Right lobe of liver (tissue), 6 donors: ENCODE measurements around the gene ATP6V1G3. TPM values are rescaled to one million over a fixed set of nuclear protein-coding genes. Genes with fewer than 3 reads are reported as not detected.

Experiments
- ATAC-seq, 4 donors: fragments of 200-7000 bp; cut with Tn5 transposase; one replicate each; pipeline ENCODE4 v1.9.1; 2020; ENCODE audit warnings: mild to moderate bottlenecking in 4 of 4, moderate library complexity in 4 of 4
- DNase-seq, 3 donors: peaks; one replicate each; pipeline ENCODE4 v3.0.0-alpha.2; 2020
- H3K27ac ChIP-seq, 3 donors: fragments of 200-600 bp; one replicate each; pipeline ENCODE4 v1.8.0; 2022
- H3K27me3 ChIP-seq, 2 donors: fragments of 200-600 bp; one replicate each; pipeline ENCODE4 v1.8.0; 2022
- H3K36me3 ChIP-seq, 4 donors: fragments of 200-600 bp; sonication (generic) in 1 of 4; one replicate each; pipeline versions ENCODE4 v1.5.1 to v1.8.0; 2017 to 2022; ENCODE audit warnings: control low read depth in 1 of 4
- H3K4me1 ChIP-seq, 4 donors: fragments of 200-600 bp; sonication (generic) in 1 of 4; one replicate each; pipeline versions ENCODE4 v1.5.1 to v1.8.0; 2017 to 2022; ENCODE audit warnings: control low read depth in 1 of 4
- H3K4me3 ChIP-seq, 3 donors: fragments of 200-600 bp; one replicate each; pipeline ENCODE4 v1.8.0; 2022
- H3K9me3 ChIP-seq, 4 donors: fragments of 200-600 bp; sonication (generic) in 1 of 4; one replicate each; pipeline versions ENCODE4 v1.5.1 to v1.8.0; 2017 to 2022; ENCODE audit warnings: control low read depth in 1 of 4
- POLR2A ChIP-seq: fragments of 450-650 bp; IDR thresholded peaks from one replicate; pipeline ENCODE4 v1.6.1; 2017; ENCODE audit warnings: antibody characterized with exemption, mild to moderate bottlenecking
- WGBS: methylation state at CpG from one replicate; pipeline ENCODE4 v1.1.6; 2018; ENCODE audit warnings: low coverage, low lambda C conversion rate; ENCODE audit not compliant: insufficient coverage; ENCODE audit errors: missing lambda C conversion rate; 5-methylcytosine and 5-hydroxymethylcytosine counted together
- intact Hi-C, 2 donors: fragments of 100-400 bp; cut with DNase I; formaldehyde crosslinking; loops; one replicate each; pipeline versions ENCODE4 v1.11.2 to v1.14.1; 2022
- total RNA-seq, 6 experiments: library from RNA; depleted of rRNA in 2 of 6; stranded (reverse); fragments of >200 nt in 2 of 6; fragmentation: NEBNext Ultra II Directional in 3 of 6; extraction: Animal tissue kit (Norgen Biotek cat#: 25700) in 3 of 6; gene quantifications; one replicate each; pipeline versions ENCODE4 v1.1.0 to v1.2.4, GENCODE V29; 2016 to 2023
- TF ChIP-seq, protein P1 (sequence below), 4 donors: fragments of 200-600 bp in 3 of 4; fragments of 450-650 bp in 1 of 4; IDR thresholded peaks; one replicate each; pipeline versions ENCODE4 v1.5.1 to v1.8.0; 2016 to 2022; ENCODE audit warnings: antibody characterized with exemption in 4 of 4, mild to moderate bottlenecking in 2 of 4
- donor health status: DM: no; HTN: yes; CAD: no.
- donor health status: DM: no; HTN: no; CAD: no.
- donor health status: DM: no; HTN: no; CAD: no.
- donor health status: DM: no; HTN: yes; CAD: no.
- donor health status: DM: no; HTN: yes; CAD: no.

The ATP6V1G3 gene
- total RNA-seq, 6 experiments from 2014 or later: not detected

DNA sequence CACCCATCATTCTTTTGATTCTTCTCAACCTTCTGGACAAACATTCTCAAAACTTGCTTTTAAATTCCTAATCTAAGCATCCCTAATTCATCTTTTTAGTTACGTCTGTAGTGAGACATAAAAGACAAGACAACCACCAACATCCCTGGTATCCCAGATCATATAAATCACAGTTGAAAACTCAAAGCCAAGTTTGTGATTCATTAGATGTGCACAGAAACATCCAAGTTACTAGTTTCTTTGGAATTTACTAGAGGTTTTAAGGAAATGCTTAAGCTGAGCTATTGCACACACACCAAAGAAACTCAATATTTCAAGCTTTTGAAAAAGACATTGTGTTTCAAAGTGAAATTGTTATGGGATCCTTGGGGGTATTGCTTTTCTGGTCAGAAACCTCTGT is 47.6 kb downstream of the ATP6V1G3 start:
- no peaks in the 10 kb centered on the region for H3K36me3 ChIP-seq
- intact Hi-C loops: no loop called here
- no peaks in the 10 kb centered on the region for H3K27me3 ChIP-seq
- 86% methylated on average over 1 of the region's 1 CpG for WGBS
- ATAC-seq (no peak), DNase-seq (no peak)
- no peaks in the 10 kb centered on the region for H3K4me1 ChIP-seq
- no peak overlapping the region for H3K4me3 ChIP-seq
- H3K9me3 ChIP-seq: no peaks in the 10 kb centered on the region
- H3K27ac ChIP-seq: no peak overlapping the region
- TF ChIP-seq POLR2A: no peak
- TF ChIP-seq, protein P1, sequence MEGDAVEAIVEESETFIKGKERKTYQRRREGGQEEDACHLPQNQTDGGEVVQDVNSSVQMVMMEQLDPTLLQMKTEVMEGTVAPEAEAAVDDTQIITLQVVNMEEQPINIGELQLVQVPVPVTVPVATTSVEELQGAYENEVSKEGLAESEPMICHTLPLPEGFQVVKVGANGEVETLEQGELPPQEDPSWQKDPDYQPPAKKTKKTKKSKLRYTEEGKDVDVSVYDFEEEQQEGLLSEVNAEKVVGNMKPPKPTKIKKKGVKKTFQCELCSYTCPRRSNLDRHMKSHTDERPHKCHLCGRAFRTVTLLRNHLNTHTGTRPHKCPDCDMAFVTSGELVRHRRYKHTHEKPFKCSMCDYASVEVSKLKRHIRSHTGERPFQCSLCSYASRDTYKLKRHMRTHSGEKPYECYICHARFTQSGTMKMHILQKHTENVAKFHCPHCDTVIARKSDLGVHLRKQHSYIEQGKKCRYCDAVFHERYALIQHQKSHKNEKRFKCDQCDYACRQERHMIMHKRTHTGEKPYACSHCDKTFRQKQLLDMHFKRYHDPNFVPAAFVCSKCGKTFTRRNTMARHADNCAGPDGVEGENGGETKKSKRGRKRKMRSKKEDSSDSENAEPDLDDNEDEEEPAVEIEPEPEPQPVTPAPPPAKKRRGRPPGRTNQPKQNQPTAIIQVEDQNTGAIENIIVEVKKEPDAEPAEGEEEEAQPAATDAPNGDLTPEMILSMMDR (IDR thresholded peaks at IDR 0.05): no peak

- Histone ChIP-seq H3K27ac (no peak overlapping the region), H3K27me3 (no peaks in the 10 kb centered on the region), H3K36me3 (no peaks in the 10 kb centered on the region), H3K9me3 (no peaks in the 10 kb centered on the region), H3K4me3 (no peak overlapping the region), H3K4me1 (no peaks in the 10 kb centered on the region)
- WGBS: 34% methylated on average over 3 of the region's 3 CpGs
- DNase-seq: no peak
- no peak for TF ChIP-seq POLR2A
- TF ChIP-seq, protein P1 (IDR thresholded peaks at IDR 0.05): no peak
- ATAC-seq: no peak
- intact Hi-C loops: no loop called here
These were observed 48.9 kb downstream of the ATP6V1G3 start for GRCh38 chr1:198491596-198491995.

- no peaks in the 10 kb centered on the region for H3K27me3 ChIP-seq
- H3K9me3 ChIP-seq: no peaks in the 10 kb centered on the region
- H3K4me1 ChIP-seq: no peaks in the 10 kb centered on the region
- no peak overlapping the region for H3K27ac ChIP-seq
- H3K4me3 ChIP-seq: no peak overlapping the region
- no peak for TF ChIP-seq POLR2A
- TF ChIP-seq, protein P1 (IDR thresholded peaks at IDR 0.05): no peak
- ATAC-seq (no peak), DNase-seq (no peak)
- intact Hi-C loops: no loop called here
- WGBS: 75% methylated on average over 4 of the region's 6 CpGs
- H3K36me3 ChIP-seq: no peaks in the 10 kb centered on the region
These were observed 49.5 kb downstream of the ATP6V1G3 start for GRCh38 chr1:198491028-198491427.

GRCh38 chr1:198490224-198490623 is 50.3 kb downstream of the ATP6V1G3 start:
- TF ChIP-seq, protein P1 (IDR thresholded peaks at IDR 0.05): no peak
- TF ChIP-seq POLR2A: no peak
- ATAC-seq: no peak
- no peak for DNase-seq
- Histone ChIP-seq H3K4me3 (no peak overlapping the region), H3K9me3 (no peaks in the 10 kb centered on the region), H3K27ac (no peak overlapping the region), H3K27me3 (no peaks in the 10 kb centered on the region), H3K4me1 (no peaks in the 10 kb centered on the region), H3K36me3 (no peaks in the 10 kb centered on the region)
- 38% methylated on average over 1 of the region's 1 CpG for WGBS
- intact Hi-C loops: no loop called here

GRCh38 chr1:198486903-198487302 is 53.6 kb downstream of the ATP6V1G3 start:
- TF ChIP-seq POLR2A: no peak
- TF ChIP-seq, protein P1 (IDR thresholded peaks at IDR 0.05): no peak
- Histone ChIP-seq H3K27me3 (no peaks in the 10 kb centered on the region), H3K4me3 (no peak overlapping the region), H3K4me1 (no peaks in the 10 kb centered on the region), H3K36me3 (no peaks in the 10 kb centered on the region), H3K9me3 (no peaks in the 10 kb centered on the region), H3K27ac (no peak overlapping the region)
- ATAC-seq (no peak), DNase-seq (no peak)
- intact Hi-C loops: no loop called here
